ENCODE results near the gene PPP2R5C. TPM values are rescaled to one million over a fixed set of nuclear protein-coding genes. Genes with fewer than 3 reads are reported as not detected.

Gene PPP2R5C
- total RNA-seq, 2 donors from 2014 or later = 146 to 153 TPM

GRCh38 chr14:101820283-101820798 is 58.8 kb downstream of the PPP2R5C start:
- Histone ChIP-seq H3K9ac (ENCODE audit: low read depth in 2 of 2, low read length in 2 of 2) (no peak overlapping the region), H3K27me3 (no peaks in the 10 kb centered on the region), H3K27ac (peak overlapping the region; percentile 10), H3K4me3 (no peak overlapping the region), H3K9me3 (no peaks in the 10 kb centered on the region), H3K36me3 (no peaks in the 10 kb centered on the region), H3K4me1 (no peaks in the 10 kb centered on the region)
- intact Hi-C loops (cut with DNase I) = no loop called here
- no peak for DNase-seq
- no peak for TF ChIP-seq CTCF (IDR thresholded peaks at IDR 0.05)

- no peaks in the 10 kb centered on the region for H3K4me1 ChIP-seq
- intact Hi-C loops (cut with DNase I) = no loop called here
- no peak for DNase-seq
- no peak overlapping the region for H3K4me3 ChIP-seq
- H3K9ac ChIP-seq (ENCODE audit: low read depth in 2 of 2, low read length in 2 of 2) = no peak overlapping the region
- no peak overlapping the region for H3K27ac ChIP-seq
- no peaks in the 10 kb centered on the region for H3K27me3 ChIP-seq
- H3K36me3 ChIP-seq = no peaks in the 10 kb centered on the region
- TF ChIP-seq CTCF (IDR thresholded peaks at IDR 0.05) = no peak
- no peaks in the 10 kb centered on the region for H3K9me3 ChIP-seq
These were observed 60.0 kb downstream of the PPP2R5C start for GRCh38 chr14:101821528-101821927.

GRCh38 chr14:101823066-101823465 is 61.6 kb downstream of the PPP2R5C start:
- Histone ChIP-seq H3K9ac (ENCODE audit: low read depth in 2 of 2, low read length in 2 of 2) (peak overlapping the region in 1 of 2 donors; percentile 47), H3K4me1 (no peaks in the 10 kb centered on the region), H3K9me3 (no peaks in the 10 kb centered on the region), H3K27ac (peak overlapping the region; percentile 71), H3K27me3 (no peaks in the 10 kb centered on the region), H3K36me3 (no peaks in the 10 kb centered on the region), H3K4me3 (no peak overlapping the region)
- TF ChIP-seq CTCF (IDR thresholded peaks at IDR 0.05) = no peak
- intact Hi-C loops (cut with DNase I) = no loop called here
- DNase-seq = no peak

GRCh38 chr14:101823511-101824120 is 62.1 kb downstream of the PPP2R5C start:
- Histone ChIP-seq H3K9me3 (no peaks in the 10 kb centered on the region), H3K27ac (peak overlapping the region; percentile 71), H3K4me3 (peak overlapping the region; percentile 2), H3K9ac (ENCODE audit: low read depth in 2 of 2, low read length in 2 of 2) (peak overlapping the region in 1 of 2 donors; percentile 47), H3K4me1 (no peaks in the 10 kb centered on the region), H3K36me3 (no peaks in the 10 kb centered on the region), H3K27me3 (no peaks in the 10 kb centered on the region)
- intact Hi-C loops (cut with DNase I) = no loop called here
- TF ChIP-seq CTCF (IDR thresholded peaks at IDR 0.05) = no peak
- DNase-seq = no peak

GRCh38 chr14:101824339-101824727 is 62.8 kb downstream of the PPP2R5C start:
- DNase-seq = no peak
- Histone ChIP-seq H3K27me3 (no peaks in the 10 kb centered on the region), H3K9ac (ENCODE audit: low read depth in 2 of 2, low read length in 2 of 2) (peak overlapping the region; percentile 48 to 51), H3K27ac (peak overlapping the region; percentile 71), H3K4me3 (peak overlapping the region; percentile 2), H3K36me3 (no peaks in the 10 kb centered on the region), H3K4me1 (no peaks in the 10 kb centered on the region), H3K9me3 (no peaks in the 10 kb centered on the region)
- intact Hi-C loops (cut with DNase I) = no loop called here
- no peak for TF ChIP-seq CTCF (IDR thresholded peaks at IDR 0.05)

Measured in colonic mucosa (tissue), 4 donors.